Measurements from ENCODE around the gene NUDT3.

GRCh38 chr6:34239500-34239825 is 153.0 kb downstream of the NUDT3 start:
- TF ChIP-seq CTCF (IDR thresholded peaks at IDR 0.05; ENCODE audit: insufficient read depth, low read depth, low read length) (no peak), EZH2 (IDR thresholded peaks at IDR 0.05; ENCODE audit: insufficient read depth, low read length) (no peak)

Measured in astrocyte (in vitro differentiated cells and primary cell).